NB4 (cell line): Measurements from ENCODE around the gene FUT8.

Experiments
- DNase-seq: peaks from one replicate; pipeline ENCODE4 v3.0.0; 2010; ENCODE audit warnings: low read depth
- H3K4me3 ChIP-seq: one replicate; pipeline ENCODE4 v1.5.1; 2011; ENCODE audit warnings: mild to moderate bottlenecking, low read depth, low read length, moderate library complexity
- CTCF ChIP-seq: IDR thresholded peaks from one replicate; pipeline ENCODE4 v1.5.1; 2012; ENCODE audit warnings: low read depth, low read length
- MAX ChIP-seq: IDR thresholded peaks from 2 replicates; pipeline ENCODE4 v1.6.1; 2011; ENCODE audit warnings: low read depth, low read length
- MYC ChIP-seq: IDR thresholded peaks from 2 replicates; pipeline ENCODE4 v1.6.1; 2011; ENCODE audit warnings: low read depth, low read length
- POLR2A ChIP-seq: IDR thresholded peaks from 2 replicates; pipeline ENCODE4 v1.6.1; 2011; ENCODE audit warnings: mild to moderate bottlenecking; ENCODE audit not compliant: insufficient read length; ENCODE audit errors: extremely low read depth

FUT8 gene

DNA sequence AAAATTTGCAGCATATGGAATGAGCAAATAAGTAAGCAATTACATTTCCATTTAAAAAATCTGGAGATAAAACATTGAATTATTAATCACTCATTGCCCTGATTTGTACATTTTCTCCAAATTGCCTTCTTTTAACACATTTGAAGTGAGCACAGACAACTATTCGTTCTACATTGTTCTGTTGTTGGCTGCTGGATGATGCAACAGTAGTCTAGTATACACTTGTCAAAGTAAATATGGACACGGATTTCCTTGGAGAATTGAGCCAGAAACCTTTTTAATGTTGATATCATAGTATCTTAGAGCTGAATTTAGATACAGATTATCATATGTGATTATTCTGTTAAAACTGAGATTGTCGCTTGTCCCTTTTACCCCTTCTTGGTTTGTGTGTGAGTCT, 188.2 kb downstream of the FUT8 start:
- TF ChIP-seq MAX (no peak), MYC (no peak), CTCF (no peak), POLR2A (no peak)
- no peak overlapping the region for H3K4me3 ChIP-seq
- no peak for DNase-seq

DNA sequence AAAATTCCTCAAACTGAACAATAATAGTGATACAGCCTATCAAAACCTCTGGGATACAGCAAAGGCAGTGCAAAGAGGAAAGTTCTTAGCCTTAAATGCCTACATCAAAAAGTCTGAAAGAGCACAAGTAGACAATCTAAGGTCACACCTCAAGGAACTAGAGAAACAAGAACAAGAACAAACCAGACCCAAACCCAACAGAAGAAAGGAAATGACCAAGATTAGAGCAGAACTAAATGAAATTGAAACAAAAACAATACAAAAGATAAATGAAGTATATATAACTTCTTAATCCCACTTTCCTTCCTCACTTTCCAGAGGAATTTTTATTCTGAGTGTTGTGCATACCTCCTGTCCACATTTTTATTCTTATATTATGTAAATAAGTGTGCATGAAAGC, 192.0 kb downstream of the FUT8 start:
- no peak overlapping the region for H3K4me3 ChIP-seq
- DNase-seq: no peak
- TF ChIP-seq MYC (no peak), POLR2A (no peak), CTCF (no peak), MAX (no peak)

GRCh38 chr14:65604936-65605335, 192.4 kb downstream of the FUT8 start:
- no peak for DNase-seq
- TF ChIP-seq POLR2A (no peak), CTCF (no peak), MYC (no peak), MAX (no peak)
- H3K4me3 ChIP-seq: no peak overlapping the region

DNA sequence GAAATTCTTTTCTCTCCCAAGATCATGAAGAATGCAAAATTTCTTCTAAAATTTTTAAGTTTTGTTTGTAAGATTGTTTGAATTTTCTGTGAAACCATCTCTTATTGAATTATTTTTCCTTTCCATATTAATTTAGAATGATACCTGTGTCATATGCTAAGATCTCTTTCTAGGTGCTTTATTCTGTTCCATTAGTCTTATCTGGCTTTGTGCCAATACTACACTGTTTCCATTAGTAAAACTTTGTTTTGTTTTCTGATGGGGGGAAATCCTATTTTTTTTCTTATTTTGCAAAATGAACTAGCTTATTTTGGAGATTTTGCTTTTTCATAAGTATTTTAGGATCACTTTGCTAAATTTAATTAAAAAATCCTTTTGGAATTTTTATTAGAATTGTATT, 193.9 kb downstream of the FUT8 start:
- DNase-seq: no peak
- TF ChIP-seq MYC (no peak), POLR2A (no peak), MAX (no peak), CTCF (no peak)
- no peak overlapping the region for H3K4me3 ChIP-seq

DNA sequence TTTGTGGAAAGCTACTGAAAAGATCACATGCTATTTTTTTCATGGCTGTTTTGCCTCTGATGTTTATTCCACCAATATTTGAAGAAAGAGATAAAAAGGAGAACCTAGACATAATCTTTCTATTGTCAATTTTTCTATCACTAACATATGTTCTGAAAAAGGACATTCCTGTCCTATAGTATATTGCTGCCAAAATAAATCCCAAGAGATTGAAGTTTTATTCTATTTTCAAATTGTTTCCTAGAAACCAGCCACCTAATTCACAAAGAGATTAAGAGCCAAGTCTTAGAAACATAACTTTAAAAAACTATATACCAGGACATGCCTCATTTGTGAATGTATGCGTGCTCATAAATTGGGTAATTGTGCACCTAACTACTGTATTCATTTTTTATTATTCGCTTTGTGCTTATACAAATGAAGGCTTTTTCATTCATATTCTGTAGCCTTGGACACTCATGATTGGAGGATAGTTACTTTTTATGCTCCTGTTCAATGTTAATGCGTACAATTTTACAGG, 200.7 kb downstream of the FUT8 start:
- DNase-seq: no peak
- TF ChIP-seq POLR2A (no peak), MAX (no peak), MYC (no peak), CTCF (no peak)
- H3K4me3 ChIP-seq: no peak overlapping the region
